HEK293 (cell line): ENCODE data around the gene SNTG2.

Source experiments
- CTCF ChIA-PET: fragments of 350-600 bp; formaldehyde crosslinking; extraction: SDS; loops from one replicate; lab custom pipeline; 2021; ENCODE audit warnings: antibody characterized with exemption; lab: Yijun Ruan, JAX
- POLR2A ChIA-PET: fragments of 300-600 bp; formaldehyde crosslinking; extraction: SDS; loops from one replicate; lab custom pipeline; 2020; ENCODE audit warnings: antibody characterized with exemption, inconsistent platforms; lab: Yijun Ruan, JAX
- H3K27ac ChIP-seq: fragments of 200-500 bp; sonication (Bioruptor generic); 2 replicates; pipeline ENCODE4 v1.5.1; 2014; ENCODE audit warnings: low read depth, low read length, control low read depth, inconsistent platforms; ENCODE audit errors: extremely low read depth
- H3K36me3 ChIP-seq, 2 experiments: fragments of 200-500 bp in 1 of 2; sonication (Bioruptor generic) in 1 of 2; 1 replicate in 1 of 2; 2 replicates in 1 of 2; pipeline ENCODE4 v1.5.1; 2014 to 2017; ENCODE audit warnings: inconsistent platforms in 2 of 2, low read length in 2 of 2; ENCODE audit not compliant: control insufficient read depth in 2 of 2, insufficient read depth in 1 of 2
- H3K4me1 ChIP-seq: fragments of 200-500 bp; sonication (Bioruptor generic); 2 replicates; pipeline ENCODE4 v1.5.1; 2014; ENCODE audit warnings: mild to moderate bottlenecking, low read length, inconsistent platforms; ENCODE audit not compliant: control insufficient read depth, insufficient read depth
- H3K4me3 ChIP-seq: 2 replicates; pipeline ENCODE4 v1.5.1; 2011; ENCODE audit warnings: low read depth, mild to moderate bottlenecking, control low read depth, low read length, moderate library complexity
- H3K9me3 ChIP-seq: fragments of 200-500 bp; sonication (Bioruptor generic); 2 replicates; pipeline ENCODE4 v1.5.1; 2014; ENCODE audit warnings: low read depth, low read length, inconsistent platforms; ENCODE audit not compliant: control insufficient read depth, insufficient read depth
- EGR2 ChIP-seq: fragments of 450-650 bp; formaldehyde crosslinking; IDR thresholded peaks from 2 replicates; pipeline ENCODE4 v1.5.1; 2016; ENCODE audit warnings: low read depth, missing biosample characterization, missing genetic modification characterization
- RBAK ChIP-seq: fragments of 450-650 bp; formaldehyde crosslinking; IDR thresholded peaks from 2 replicates; pipeline ENCODE4 v1.5.1; 2016; ENCODE audit warnings: missing biosample characterization, missing genetic modification characterization
- ZBTB10 ChIP-seq: fragments of 450-650 bp; formaldehyde crosslinking; IDR thresholded peaks from 2 replicates; pipeline ENCODE4 v1.5.1; 2016; ENCODE audit warnings: missing biosample characterization, missing genetic modification characterization
- ZBTB17 ChIP-seq: fragments of 450-650 bp; formaldehyde crosslinking; IDR thresholded peaks from 2 replicates; pipeline ENCODE4 v1.5.1; 2016; ENCODE audit warnings: missing biosample characterization, missing genetic modification characterization
- ZFHX2 ChIP-seq: fragments of 450-650 bp; formaldehyde crosslinking; conservative IDR thresholded peaks from 2 replicates; pipeline ENCODE4 v1.5.1; 2016; ENCODE audit warnings: missing biosample characterization, missing genetic modification characterization
- ZNF169 ChIP-seq: fragments of 450-650 bp; formaldehyde crosslinking; IDR thresholded peaks from 2 replicates; pipeline ENCODE4 v1.5.1; 2016; ENCODE audit warnings: missing biosample characterization, missing genetic modification characterization
- ZNF19 ChIP-seq: fragments of 450-650 bp; formaldehyde crosslinking; IDR thresholded peaks from 2 replicates; pipeline ENCODE4; 2016; ENCODE audit warnings: missing biosample characterization, missing genetic modification characterization, low read depth
- ZNF366 ChIP-seq: fragments of 450-650 bp; formaldehyde crosslinking; conservative IDR thresholded peaks from 2 replicates; pipeline ENCODE4 v1.5.1; 2016; ENCODE audit warnings: missing biosample characterization, missing genetic modification characterization
- ZNF398 ChIP-seq: fragments of 450-650 bp; formaldehyde crosslinking; IDR thresholded peaks from 2 replicates; pipeline ENCODE4 v1.5.1; 2017; ENCODE audit warnings: missing biosample characterization, missing genetic modification characterization
- ZNF416 ChIP-seq: fragments of 450-650 bp; formaldehyde crosslinking; IDR thresholded peaks from 2 replicates; pipeline ENCODE4 v1.5.1; 2016; ENCODE audit warnings: missing biosample characterization, missing genetic modification characterization
- ZNF514 ChIP-seq: fragments of 450-650 bp; formaldehyde crosslinking; IDR thresholded peaks from 2 replicates; pipeline ENCODE4 v1.5.1; 2016; ENCODE audit warnings: missing biosample characterization, missing genetic modification characterization
- ZNF561 ChIP-seq: fragments of 450-650 bp; IDR thresholded peaks from 2 replicates; pipeline ENCODE4 v1.5.1; 2018; ENCODE audit warnings: missing biosample characterization, missing genetic modification characterization, borderline replicate concordance
- ZNF624 ChIP-seq: fragments of 450-650 bp; formaldehyde crosslinking; IDR thresholded peaks from 2 replicates; pipeline ENCODE4 v1.5.1; 2017; ENCODE audit warnings: missing biosample characterization, missing genetic modification characterization
- ZNF704 ChIP-seq: fragments of 450-650 bp; formaldehyde crosslinking; IDR thresholded peaks from 2 replicates; pipeline ENCODE4 v1.5.1; 2016; ENCODE audit warnings: missing biosample characterization, missing genetic modification characterization

The SNTG2 gene

GRCh38 chr2:1403565-1403964, 452.9 kb downstream of the SNTG2 start:
- Histone ChIP-seq H3K4me1 (no peaks in the 10 kb centered on the region), H3K9me3 (no peaks in the 10 kb centered on the region), H3K36me3 (no peaks in the 10 kb centered on the region), H3K27ac (no peak overlapping the region), H3K4me3 (no peak overlapping the region)
- TF ChIP-seq ZBTB10: no peak
- no peak for TF ChIP-seq RBAK (tag by site-specific recombination)
- TF ChIP-seq ZNF19: no peak
- ChIA-PET POLR2A (no interaction called here), CTCF (interaction anchor here (0.6 kb wide), 1 partner anchor 645 kb away, joined by 3 read pairs; no protein-coding TSS in a partner anchor)

- Histone ChIP-seq H3K4me1 (no peaks in the 10 kb centered on the region), H3K9me3 (no peaks in the 10 kb centered on the region), H3K27ac (no peak overlapping the region), H3K4me3 (no peak overlapping the region), H3K36me3 (no peaks in the 10 kb centered on the region)
- POLR2A ChIA-PET: no interaction called here
- TF ChIP-seq ZFHX2: peak; percentile 82
- peak; percentile 45; the same call in 1 of the 2 replicates for TF ChIP-seq ZBTB17
- TF ChIP-seq ZNF366 (tag by site-specific recombination): peak; percentile 40
- no peak for TF ChIP-seq ZNF416 (tag by site-specific recombination)
- TF ChIP-seq RBAK (tag by site-specific recombination): no peak
- TF ChIP-seq ZNF514 (tag by site-specific recombination): no peak
- TF ChIP-seq EGR2 (tag by site-specific recombination): peak; percentile 98
- CTCF ChIA-PET: no interaction called here
These were observed 454.5 kb downstream of the SNTG2 start for GRCh38 chr2:1405124-1405523.

- H3K36me3 ChIP-seq: no peaks in the 10 kb centered on the region
- H3K4me3 ChIP-seq: no peak overlapping the region
- H3K4me1 ChIP-seq: no peaks in the 10 kb centered on the region
- no peak overlapping the region for H3K27ac ChIP-seq
- no peak for TF ChIP-seq ZNF398
- TF ChIP-seq ZNF704 (tag by site-specific recombination): no peak
- TF ChIP-seq ZNF624 (tag by site-specific recombination): no peak
- TF ChIP-seq ZNF561 (tag by site-specific recombination): no peak
- no peak for TF ChIP-seq ZNF169
- H3K9me3 ChIP-seq: no peaks in the 10 kb centered on the region
- POLR2A ChIA-PET: no interaction called here
- CTCF ChIA-PET: interaction anchor here (0.6 to 1.2 kb wide), 4 partner anchors 44 to 411 kb away, joined by 3 to 4 read pairs (median 3); no protein-coding TSS in a partner anchor
These were observed 455.3 kb downstream of the SNTG2 start for GRCh38 chr2:1405967-1406366.
